DMS153 (cell line): Measurements from ENCODE around the gene PLEKHM3.
A peak's percentile ranks its signal among the peaks of the same experiment; 100 is the strongest.
"Not testable (repeated sequence)": the region's sequence is repeated elsewhere in the genome, so short reads cannot be mapped to it uniquely, and the experiment has no call there.

Experiments
- DNase-seq: peaks from one replicate; lab custom pipeline; 2025; lab: John Stamatoyannopoulos, UW

Gene PLEKHM3

DNA sequence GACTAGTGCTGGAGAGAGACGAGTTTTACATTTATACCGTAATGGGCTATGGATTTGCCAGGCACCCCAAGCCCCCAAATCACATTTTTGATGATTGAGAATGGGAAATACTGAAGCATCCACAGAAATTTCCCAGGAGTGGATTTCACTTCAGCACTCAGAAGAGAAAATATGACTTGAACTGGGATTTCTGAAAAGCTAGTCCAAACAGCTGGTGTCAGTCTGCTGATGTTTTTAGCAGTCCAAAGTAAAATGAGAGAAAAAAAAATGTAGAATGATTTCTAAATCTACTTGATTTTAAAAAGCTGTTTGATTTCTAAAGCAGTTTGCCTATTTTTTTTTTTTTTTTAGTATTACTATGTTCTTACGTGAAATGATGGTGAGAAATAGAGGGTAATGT is 105.0 kb downstream of the PLEKHM3 start:
- DNase-seq, result no peak

DNA sequence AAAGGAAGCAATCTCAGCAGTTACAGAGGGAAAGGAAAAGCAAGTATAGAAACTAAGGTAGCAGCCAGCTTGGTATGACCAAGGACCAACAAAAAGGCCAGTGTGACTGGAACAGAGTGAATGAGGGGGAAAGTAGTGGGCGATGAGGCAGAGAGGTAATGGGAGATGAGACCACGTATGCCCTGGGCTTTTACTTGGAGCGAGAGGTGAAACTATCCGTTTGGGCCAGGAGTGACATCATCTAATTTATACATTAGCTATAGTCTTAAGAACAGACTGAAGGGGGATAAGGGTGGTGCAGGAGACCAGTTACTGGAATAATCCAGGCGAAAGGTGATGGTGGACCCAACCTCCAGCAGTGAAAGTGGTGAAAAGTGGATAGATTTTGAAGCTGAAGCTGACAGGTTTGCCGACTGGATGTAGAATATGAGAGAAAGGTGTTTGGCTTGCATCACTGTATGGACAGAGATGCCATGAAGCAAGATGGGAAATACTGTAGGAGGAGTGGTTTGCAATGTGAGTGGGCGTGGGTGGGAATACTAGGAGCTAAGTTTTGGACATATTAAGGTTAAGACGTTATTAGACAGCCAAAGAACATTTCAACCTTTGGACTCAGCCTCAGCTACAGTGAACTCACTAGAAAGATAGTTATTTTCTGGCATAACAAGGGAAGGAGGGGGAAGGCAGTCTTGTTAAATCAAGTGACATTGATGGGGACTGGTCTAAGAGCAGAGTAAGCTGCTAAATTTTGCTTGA is 106.0 kb downstream of the PLEKHM3 start:
- DNase-seq, result no peak

DNA sequence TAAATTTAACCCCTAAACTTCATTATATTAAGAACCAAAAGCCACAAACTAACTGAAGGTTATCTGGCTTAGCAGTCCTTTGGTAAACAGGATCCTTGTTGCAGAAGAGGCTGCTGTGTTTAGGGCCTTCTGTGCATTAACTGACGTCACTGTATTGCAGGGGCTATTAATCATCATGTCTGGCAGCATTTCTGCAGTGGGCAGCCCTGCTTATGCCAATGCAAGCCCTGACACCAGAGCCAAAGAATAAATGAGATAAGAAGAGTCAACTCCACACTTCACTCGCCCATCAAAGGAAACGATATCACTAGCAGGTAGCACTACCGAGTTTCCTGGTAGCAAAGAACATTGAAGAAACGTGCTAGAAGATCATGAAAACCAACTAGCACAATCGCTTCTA is 110.6 kb downstream of the PLEKHM3 start:
- DNase-seq, result no peak

DNA sequence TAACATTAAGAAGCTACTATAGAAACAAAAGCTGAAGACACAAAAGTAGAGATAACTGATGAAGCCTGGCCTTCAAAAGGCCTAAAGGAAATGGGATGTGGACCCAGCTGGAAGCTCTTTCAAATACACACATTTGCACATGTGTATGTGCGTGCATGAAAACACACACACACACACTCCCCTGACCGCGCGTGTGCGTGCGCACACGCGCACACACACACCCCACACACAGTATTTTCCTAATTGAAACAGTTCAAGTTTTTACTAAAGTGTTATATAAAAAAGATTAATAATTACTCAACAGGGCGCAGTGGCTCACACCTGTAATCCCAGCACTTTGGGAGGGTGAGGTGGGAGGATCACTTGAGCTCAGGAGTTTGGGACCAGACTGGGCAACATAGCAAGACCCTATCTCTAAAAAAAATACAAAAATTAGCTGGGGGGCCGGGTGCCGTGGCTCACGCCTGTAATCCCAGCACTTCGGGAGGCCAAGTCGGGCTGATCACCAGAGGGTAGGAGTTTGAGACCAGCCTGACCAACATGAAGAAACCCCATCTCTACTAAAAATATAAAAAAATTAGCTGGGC is 111.5 kb downstream of the PLEKHM3 start:
- no peak for DNase-seq

DNA sequence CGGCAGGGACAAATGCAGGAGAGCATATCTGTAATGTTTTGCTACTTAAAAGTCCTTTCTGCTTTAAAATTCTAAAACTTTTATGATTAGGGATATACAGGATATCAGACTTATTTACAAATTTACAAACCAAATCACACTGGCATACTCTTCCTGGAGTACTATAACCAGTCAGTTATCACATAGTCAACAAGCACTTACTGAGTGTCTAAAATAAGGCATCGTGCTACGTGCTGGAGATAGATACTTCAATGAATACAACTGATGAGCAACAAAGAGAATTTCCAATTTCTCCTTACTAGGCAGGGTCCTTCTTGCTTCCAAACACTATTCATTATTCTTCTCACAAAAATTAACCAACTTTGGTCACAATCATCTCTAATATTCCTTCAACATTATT is 113.5 kb downstream of the PLEKHM3 start:
- DNase-seq, result no peak

DNA sequence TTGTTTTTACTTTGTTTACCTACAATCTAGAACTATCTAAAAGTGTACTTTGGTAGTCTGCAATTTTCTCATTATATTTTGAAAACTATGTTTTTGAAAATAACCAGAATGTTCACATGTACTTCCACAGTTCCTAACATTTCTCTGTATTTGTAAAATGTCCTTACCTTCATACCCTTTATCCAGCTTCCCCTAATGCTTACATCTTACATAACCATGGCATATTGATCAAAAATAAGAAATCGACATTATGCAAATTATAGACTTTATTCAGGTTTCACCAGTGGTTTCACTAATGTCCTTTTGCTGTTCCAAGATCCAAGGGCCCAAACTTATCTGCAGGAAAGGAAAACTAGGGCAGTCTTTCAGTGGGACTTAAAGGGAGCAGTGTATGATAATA is 114.1 kb downstream of the PLEKHM3 start:
- DNase-seq, result no peak

DNA sequence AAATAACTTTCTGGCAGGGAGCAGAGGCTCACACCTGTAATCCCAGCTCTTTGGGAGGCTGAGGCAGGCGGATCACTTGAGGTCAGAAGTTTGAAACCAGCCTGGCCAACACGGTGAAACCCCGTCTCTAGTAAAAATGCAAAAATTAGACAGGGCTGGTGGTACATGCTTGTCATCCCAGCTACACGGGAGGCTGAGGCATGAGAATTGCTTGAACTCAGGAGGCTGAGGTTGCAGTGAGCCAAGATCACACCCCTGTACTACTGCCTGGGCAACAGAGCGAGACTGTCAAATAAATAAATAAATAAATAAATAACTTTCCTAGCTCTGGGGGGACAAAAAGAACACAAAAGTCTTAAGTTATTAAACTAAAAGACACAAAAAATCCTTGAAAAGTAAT is 118.8 kb downstream of the PLEKHM3 start:
- not testable (repeated sequence) for DNase-seq

DNA sequence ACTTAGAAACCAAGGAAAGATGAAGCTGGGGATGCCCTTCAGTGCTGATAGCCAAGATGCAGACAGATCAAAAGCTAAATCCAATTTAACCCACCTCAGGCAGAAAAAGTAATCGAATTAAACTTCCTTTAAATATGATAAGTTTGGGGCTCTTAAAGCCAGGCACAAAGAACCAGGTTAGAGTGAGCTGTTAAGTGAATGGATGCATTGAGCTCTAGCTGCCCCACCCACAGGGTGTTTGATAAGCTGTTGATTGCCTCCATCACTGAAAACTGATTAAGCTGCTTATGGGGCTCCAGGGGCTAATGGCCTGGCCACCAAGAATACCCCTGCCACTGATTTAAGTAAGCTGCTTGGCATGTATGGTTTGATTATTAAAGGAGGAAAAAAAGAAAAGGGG is 119.8 kb downstream of the PLEKHM3 start:
- no peak for DNase-seq

DNA sequence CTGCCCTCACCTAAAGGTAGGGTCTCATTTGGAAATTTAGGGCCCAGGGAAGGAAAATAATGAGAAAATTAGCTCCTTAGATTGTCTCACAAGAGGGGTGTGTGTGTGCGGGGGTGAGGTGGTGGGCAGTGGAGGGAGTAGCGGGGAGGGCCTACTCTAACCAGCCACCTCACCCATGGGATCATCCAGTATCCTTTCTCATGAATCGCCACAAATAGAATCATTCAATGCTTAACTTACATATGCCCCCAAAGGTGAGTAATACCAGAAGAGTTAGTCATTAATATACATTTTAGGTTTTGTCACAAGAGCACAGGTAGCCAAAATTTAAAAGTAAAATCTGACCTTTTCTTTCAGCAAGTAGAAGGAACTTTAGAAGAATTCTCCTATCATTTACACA is 122.1 kb downstream of the PLEKHM3 start:
- no peak for DNase-seq

DNA sequence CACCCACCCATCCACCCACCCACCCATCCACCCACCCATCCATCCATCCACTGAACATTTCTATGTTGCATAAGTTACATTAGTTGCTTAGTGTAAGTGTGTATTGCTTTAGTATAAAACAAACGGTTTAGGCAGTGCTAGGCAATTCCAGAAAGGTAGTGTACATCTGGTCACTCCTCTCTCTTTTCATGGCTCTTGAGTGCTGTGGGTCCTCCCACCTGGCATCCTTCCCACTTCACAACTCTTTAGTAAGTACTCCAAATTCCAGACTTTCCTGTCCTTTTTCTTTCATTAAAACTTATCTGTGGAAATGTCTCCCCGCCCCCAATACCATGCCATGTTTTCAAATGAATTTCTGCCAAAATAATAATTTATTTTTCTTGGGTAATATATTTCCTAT is 122.5 kb downstream of the PLEKHM3 start:
- no peak for DNase-seq

DNA sequence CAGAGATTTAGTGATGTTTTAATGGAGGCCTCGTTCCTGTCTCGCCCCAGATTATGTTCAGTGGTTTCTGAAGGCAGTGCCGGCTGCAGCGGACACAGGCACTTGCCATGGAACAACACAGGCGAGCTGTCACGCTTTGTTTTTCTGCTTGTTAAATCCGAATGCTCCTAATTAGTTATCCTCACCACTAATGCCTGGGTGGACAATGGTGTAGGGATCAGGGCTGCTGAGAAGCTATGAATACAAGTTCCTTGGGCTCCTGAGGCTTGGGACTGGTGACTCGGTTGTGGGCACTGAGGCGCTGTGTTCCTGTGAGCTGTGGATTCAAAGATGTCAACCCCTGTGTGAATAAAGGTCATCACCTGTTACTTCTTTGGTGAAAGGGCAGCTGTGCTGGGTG is 123.5 kb downstream of the PLEKHM3 start:
- DNase-seq, result no peak

DNA sequence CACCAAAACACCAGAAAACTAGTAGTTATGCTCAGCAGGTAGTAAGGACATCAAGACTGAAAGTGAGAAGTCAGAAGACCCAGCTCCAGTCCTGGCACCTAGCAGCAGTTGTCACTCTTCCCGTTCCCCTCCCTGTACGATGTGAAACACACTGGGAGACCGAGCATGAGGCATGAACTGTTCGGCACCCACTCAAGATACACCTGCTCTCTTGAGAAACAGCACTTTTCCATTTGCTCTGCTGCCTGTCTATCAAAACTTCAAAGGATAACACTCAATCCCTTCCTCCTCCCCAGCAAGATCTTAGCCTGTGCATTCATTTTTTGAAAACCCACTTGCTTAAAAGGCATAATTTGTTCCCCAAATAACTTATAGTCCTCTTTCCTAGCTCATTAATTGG is 123.9 kb downstream of the PLEKHM3 start:
- DNase-seq, result no peak

DNA sequence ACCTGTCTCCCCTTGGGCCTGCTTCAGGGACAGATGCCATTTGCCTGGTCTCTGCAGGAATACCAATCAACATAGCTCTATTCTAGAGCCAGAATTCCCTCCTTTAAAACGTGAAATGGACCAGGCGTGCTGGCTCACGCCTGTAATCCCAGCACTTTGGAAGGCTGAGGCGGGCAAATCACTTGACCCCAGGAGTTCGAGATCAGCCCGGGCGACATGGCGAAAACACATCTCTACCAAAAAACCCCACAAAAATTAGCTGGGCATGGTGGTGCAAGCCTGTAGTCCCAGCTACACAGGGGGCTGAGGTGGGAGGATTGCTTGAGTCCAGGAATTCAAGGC is 127.0 kb downstream of the PLEKHM3 start:
- no peak for DNase-seq

DNA sequence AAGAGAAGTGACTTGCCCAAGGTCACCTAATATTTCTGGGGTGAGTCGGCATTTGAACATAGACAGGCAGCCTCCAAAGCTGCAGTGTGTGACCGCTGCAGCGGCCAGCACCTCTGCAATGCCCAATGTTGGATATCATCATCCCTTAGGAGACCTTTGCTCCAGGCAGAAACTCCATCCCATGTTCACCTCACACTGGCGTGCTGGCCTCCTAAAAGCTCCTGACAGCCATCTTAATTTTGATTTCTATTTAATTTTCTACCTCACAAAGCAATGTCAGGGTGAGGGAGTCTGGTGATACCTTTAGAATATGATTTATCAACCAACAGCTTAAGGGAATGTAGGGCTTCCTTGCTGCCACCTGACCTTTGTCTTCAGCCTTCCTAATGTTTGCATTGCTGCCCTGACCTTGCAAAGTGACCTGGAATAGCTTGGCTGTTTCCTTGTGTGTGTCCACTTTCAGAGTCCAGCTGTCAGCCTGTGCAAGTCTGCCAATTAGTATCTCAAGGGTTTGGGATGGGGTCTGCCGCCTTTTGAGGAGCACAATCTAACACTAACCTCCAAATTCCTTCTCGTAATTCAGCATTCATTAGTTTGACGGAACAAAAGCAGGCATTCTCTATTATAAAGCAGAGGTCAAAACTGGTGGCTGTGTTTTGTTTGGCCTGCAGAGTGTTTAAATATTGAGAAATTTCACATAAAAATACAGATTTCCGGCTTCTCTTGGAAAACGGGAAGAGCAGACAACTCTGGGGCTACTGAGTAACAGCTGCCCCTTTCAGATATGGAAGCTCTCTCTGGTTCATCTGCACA is 127.6 kb downstream of the PLEKHM3 start:
- DNase-seq, result no peak

DNA sequence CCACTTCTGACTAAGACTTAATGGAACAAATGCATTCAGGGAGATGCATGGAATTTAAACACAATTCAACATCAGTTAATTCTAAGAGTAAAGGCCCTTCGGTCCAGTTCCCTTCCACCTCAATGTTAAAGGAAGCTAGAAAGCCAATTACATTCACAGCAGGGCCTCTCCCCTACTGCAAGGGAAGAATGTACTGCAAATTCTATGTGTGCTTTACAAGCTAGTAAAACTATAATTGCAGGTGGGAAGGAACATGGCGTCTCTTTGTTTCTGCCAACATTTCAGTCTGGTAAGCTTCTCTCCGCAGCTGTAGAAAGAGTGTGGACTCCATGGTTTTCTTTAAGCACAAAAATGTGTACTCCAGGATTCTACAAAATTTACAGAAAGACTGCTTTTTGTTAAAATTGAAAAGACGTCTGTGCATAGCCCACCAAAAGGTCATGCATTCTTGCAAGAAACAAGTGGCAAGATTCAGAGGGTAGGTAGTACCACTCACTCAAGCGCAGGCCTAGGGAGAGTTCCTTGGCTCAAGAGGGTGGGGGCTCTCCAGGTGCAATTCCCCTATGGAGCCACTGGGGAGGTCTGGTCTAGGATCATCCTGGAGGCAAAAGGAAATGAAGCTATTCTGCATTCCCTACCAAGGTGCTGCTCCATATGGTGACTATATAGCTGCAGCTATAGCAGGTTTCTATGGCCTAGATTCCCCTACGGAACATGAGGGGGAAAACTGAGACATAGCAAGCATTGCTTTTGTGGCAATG is 128.6 kb downstream of the PLEKHM3 start:
- peak; percentile 13 for DNase-seq

DNA sequence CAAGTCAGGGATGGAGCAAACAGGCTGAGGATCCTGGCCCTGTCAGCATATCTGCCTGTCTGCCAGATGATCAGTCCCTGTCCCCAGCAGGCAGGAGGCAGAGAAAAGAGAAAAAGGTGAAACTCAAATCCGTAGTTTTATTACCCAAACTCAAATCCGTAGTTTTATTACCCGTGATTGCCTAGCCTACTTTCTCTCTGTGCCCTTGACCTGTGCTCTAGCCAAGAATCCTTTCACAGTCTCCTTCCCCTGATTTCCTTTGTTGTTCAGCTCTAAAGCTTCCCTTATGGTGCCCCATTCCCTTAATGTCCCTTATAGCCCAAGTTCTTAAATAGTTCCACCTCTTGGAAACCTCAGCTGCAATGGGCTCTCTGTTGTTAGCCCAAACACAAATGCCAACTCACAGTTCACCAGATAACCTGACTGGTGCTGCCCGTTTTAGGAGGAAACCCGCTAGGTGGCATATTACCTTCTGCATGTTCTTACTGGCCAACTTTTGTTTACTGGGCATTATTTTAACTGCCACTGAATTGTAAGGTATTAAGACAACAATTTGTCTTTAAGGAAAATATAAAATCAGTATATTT is 130.0 kb downstream of the PLEKHM3 start:
- DNase-seq, result no peak

DNA sequence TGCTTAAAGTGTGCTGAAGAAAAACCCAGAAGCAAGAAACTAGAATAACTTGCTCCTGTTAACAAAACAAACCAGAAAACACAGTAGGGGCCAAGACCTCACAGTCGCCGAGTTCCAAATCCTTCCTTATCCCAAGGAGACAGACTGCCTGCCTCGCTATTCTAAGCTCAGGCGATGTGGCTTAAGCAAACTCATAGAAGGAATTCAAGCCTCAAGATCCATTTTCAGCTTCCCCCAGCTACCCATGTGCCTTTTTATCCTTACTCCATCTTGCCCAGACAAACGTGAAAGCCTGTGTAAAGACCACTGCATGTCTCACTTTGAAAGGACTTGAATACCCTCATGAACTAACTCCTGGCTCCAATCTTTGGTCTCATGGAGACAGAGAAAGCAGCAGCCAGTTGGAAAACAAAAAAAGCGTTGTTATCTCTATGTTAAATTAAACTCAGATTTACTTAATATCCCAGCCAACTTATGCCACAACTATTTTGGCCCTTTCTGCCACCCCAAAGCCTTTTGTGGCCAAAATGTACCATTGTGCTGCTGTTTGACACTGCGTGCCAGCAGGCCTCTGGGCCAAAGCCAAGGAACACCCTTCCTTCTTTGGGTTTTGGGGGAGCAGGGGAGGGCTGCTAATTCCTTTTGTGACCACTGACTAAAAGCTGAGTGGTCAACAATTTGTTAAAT is 132.5 kb downstream of the PLEKHM3 start:
- DNase-seq, result no peak

DNA sequence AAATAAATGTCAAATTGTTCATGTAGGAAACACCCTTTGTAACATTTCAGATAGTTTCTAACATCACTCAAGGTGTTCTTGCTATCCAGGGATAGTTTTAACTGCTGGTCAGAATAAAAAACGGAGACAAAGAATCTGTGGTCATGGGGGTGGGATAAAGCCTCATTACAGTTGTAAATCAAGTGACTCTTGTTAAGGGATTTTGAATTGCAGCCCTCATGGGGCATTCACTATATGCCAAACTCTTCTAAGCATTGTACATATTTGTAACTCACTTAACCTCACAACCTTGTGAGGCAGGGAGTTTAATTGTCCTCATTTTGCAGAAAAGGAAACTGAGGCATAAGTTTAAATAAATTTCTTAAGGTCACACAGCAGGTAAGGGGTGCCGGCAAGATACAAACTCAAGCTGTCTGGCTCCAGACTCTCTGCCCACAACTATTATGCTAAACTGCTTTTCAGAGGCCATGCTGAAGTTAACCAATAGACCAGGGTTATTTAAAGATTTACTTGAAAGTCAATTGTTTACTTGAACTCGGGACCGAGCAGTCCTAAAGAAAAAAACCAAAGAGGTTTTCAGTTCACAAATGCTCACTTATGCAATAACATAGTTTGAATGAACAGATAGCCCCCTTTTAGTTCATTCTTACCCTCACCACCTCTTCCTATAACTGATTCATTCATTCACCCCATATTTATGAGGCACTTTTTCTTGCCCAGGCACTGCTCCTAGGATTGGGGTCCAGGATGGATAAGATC is 134.1 kb downstream of the PLEKHM3 start:
- DNase-seq, result no peak

DNA sequence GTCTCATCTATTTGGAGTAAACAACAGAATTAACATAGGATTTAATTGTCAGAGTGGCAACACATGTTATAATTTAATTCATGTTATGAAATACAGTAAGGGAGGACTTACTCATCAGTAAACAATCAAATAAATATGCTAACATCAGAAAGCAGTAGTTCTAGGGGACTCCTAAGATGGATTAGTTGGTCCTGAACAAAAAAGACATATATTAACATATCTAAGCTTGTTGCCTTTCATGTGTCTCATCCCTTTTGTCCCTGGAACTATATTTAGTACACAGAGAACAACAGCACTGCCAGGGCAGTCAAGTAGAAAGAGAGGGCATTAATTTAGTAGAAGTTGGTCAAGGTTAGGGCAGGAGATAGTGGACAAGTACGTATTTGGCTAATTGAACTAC is 137.8 kb downstream of the PLEKHM3 start:
- DNase-seq, result no peak

DNA sequence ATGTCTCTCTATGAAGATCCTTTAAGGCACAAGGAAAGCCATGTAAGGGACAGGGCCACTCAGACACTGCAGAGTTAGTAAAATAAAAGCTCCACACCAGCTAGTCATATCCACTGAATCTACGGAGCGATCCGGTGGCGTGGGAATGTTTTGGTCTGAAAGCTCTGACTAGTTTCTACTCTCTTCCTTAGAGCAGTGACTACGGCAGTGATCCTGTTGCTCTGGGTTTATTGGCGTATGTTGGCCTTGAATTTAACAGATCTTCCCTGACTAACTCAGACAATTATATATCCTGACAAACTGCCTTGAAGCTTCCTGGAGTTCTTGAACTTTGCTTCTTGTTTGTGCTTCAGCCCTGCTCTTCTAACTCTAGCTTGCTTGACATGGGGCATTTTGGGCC is 140.3 kb downstream of the PLEKHM3 start:
- DNase-seq, result no peak

DNA sequence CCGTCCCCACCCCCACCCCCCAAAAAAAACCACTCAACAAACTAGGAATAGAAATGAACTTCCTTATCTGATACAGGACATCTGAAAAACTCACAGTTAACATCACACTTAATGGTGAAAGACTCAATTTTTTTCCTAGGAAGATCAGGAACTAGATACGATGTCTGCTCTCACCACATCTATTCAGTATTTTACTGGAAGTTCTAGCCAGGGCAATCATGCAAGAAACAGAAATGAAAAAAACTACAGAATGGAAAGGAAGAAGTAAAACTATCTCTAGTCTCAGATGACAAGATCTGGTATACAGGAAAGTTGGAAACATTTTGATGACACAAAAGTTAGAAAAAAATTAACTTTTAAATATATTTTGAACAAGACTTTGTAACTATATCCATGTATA is 141.2 kb downstream of the PLEKHM3 start:
- DNase-seq, result no peak
